HL-60 (cell line): ENCODE measurements around the gene DOC2B.

Experiments
- CTCF ChIP-seq: IDR thresholded peaks from one replicate; pipeline ENCODE4 v1.5.1; 2011; ENCODE audit warnings: low read length, control low read depth, inconsistent platforms; ENCODE audit not compliant: insufficient read depth
- POLR2AphosphoS5 ChIP-seq: IDR thresholded peaks from 2 replicates; pipeline ENCODE4 v1.6.1; 2012; ENCODE audit warnings: low read depth

GRCh38 chr17:158379-158778 lies 23.1 kb downstream of the DOC2B start:
- TF ChIP-seq CTCF (no peak), POLR2AphosphoS5 (no peak)
